GM19395 (cell line): Measurements from ENCODE around the gene PITPNC1.

Experiments used
- ATAC-seq: cut with Tn5 transposase; IDR thresholded peaks from one replicate; pipeline ENCODE4 v1.9.1; 2021; ENCODE audit warnings: mild to moderate bottlenecking, moderate library complexity; ENCODE audit not compliant: unreplicated experiment

The PITPNC1 gene

GRCh38 chr17:67531291-67531690 is 154.2 kb downstream of the PITPNC1 start:
- no peak for ATAC-seq

GRCh38 chr17:67532326-67532871 is 155.3 kb downstream of the PITPNC1 start:
- no peak for ATAC-seq

- ATAC-seq, result no peak
Measured at GRCh38 chr17:67534941-67535340, 157.9 kb downstream of the PITPNC1 start.

GRCh38 chr17:67542219-67543114 is 165.4 kb downstream of the PITPNC1 start:
- ATAC-seq, result no peak

GRCh38 chr17:67544364-67544955 is 167.4 kb downstream of the PITPNC1 start:
- no peak for ATAC-seq

GRCh38 chr17:67546578-67547527 is 169.8 kb downstream of the PITPNC1 start:
- ATAC-seq, result peak; percentile 99

- no peak for ATAC-seq
Measured at GRCh38 chr17:67548693-67549092, 171.6 kb downstream of the PITPNC1 start.

- ATAC-seq, result no peak
Measured at GRCh38 chr17:67549820-67550219, 172.7 kb downstream of the PITPNC1 start.

- no peak for ATAC-seq
Measured at GRCh38 chr17:67554634-67555033, 177.6 kb downstream of the PITPNC1 start.

GRCh38 chr17:67555855-67556254 is 178.8 kb downstream of the PITPNC1 start:
- no peak for ATAC-seq

- ATAC-seq, result no peak
Measured at GRCh38 chr17:67557052-67557845, 180.2 kb downstream of the PITPNC1 start.

- ATAC-seq, result no peak
Measured at GRCh38 chr17:67557921-67558320, 180.8 kb downstream of the PITPNC1 start.

GRCh38 chr17:67558740-67559380 is 181.8 kb downstream of the PITPNC1 start:
- no peak for ATAC-seq

GRCh38 chr17:67559381-67559966 is 182.4 kb downstream of the PITPNC1 start:
- ATAC-seq, result no peak

GRCh38 chr17:67562005-67562404 is 184.9 kb downstream of the PITPNC1 start:
- ATAC-seq, result no peak

- no peak for ATAC-seq
Measured at GRCh38 chr17:67563692-67564228, 186.7 kb downstream of the PITPNC1 start.

- no peak for ATAC-seq
Measured at GRCh38 chr17:67565068-67565467, 188.0 kb downstream of the PITPNC1 start.

GRCh38 chr17:67566656-67567055 is 189.6 kb downstream of the PITPNC1 start:
- no peak for ATAC-seq

GRCh38 chr17:67569015-67569451 is 192.0 kb downstream of the PITPNC1 start:
- no peak for ATAC-seq
